Erythroblast (primary cell): ENCODE results near the gene REV3L.

Experiments used
- DNase-seq, 2 experiments: peaks; one replicate each; lab custom pipeline; 2025; lab: John Stamatoyannopoulos, UW
- GATA1 ChIP-seq: IDR thresholded peaks from 2 replicates; pipeline ENCODE4 v1.6.1; 2011; ENCODE audit warnings: low read depth, mild to moderate bottlenecking, control low read depth, low read length, moderate library complexity
- POLR2A ChIP-seq: IDR thresholded peaks from 2 replicates; pipeline ENCODE4 v1.6.1; 2011; ENCODE audit warnings: mild to moderate bottlenecking, low read length

The REV3L gene

DNA sequence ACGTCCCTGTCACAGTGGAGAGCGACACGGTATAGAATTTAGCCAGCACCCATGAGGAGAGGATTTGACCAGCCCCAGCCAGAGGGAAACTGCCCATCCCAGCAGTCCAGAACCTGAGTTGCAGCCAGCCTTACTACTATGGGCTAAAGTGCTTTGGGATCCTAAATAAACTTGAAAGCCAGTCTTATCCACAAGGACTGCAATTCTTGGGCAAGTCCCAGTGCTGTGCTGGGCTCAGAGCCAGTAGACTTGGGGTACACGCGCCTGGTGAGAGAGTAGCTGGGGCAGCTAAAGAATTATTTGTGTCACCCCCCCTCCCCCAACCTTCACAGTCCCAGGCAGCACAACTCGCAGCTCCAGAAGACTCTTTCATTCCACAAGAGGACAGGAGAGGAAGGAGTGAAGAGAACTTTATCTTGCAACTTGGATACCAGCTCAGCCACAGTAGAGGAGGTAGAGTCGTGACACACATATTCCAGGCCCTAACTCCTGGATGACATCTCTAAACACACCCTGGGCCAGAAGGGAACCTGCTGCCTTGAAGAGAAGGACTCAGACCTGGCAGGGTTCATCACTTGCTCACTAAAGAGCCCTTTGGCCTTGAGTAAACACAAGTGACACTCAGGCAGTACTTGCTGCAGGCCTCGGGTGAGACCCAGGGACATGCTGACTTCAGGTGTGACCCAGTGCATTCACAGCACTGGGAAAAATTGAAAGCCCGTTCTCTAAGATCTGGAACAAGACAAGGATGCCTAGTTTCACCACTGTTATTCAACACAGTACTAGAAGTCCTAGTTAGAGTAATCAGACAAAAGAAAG is 100.3 kb downstream of the REV3L start:
- DNase-seq, result no peak
- TF ChIP-seq POLR2A (no peak), GATA1 (no peak)

- TF ChIP-seq GATA1 (no peak), POLR2A (no peak)
- no peak for DNase-seq
Observed at GRCh38 chr6:111381728-111382127, 101.3 kb downstream of the REV3L start.

- TF ChIP-seq GATA1 (no peak), POLR2A (no peak)
- no peak for DNase-seq
Observed at GRCh38 chr6:111381123-111381522, 101.9 kb downstream of the REV3L start.

DNA sequence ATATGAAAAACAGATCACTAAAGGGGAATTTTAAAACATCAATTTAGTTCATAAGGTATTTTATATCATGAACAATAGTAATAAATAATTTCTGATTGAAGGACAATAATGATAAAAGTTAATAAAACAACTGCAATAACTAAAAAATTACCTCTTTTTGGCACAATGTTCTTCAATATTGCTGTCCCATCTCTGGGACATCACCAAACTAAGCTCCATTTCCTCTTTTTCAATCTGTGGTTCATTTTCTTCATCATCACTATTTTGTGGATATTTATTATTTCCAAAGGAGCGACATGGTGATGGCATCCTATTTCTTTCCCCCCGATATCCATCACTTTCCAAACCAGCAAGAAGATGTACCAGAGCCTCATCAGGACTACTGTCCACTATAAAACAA is 103.2 kb downstream of the REV3L start:
- TF ChIP-seq POLR2A (no peak), GATA1 (no peak)
- no peak for DNase-seq

- TF ChIP-seq GATA1, result no peak
- TF ChIP-seq POLR2A, result no peak
- DNase-seq, result no peak
Observed at GRCh38 chr6:111379302-111379701, 103.7 kb downstream of the REV3L start.

DNA sequence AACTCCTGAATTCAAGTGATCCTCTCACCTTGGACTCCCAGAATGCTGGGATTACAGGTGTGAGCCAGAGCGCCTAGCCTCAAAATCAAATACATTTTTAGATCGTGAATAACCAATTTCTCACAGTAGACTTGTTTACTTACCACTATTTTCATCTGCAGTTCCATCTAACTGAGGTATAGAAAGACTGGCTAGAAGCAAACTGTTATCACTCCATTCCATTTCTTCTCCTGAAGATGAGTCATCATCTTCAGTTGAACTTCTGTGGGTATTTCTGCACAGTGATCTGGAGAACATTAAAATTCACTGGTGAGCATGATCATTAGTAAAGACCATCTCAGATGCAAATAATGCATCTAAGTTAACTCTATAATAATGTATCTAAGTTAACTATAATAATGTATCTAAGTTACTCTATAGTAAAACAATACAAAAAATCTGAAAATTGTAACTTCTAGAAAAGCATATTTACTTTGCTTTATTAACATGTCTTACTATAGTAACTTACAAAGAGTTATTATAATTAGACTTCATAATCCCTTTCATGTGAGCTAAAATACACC is 105.4 kb downstream of the REV3L start:
- DNase-seq, result peak; percentile 65 to 67
- TF ChIP-seq POLR2A, result no peak
- TF ChIP-seq GATA1, result no peak

- TF ChIP-seq GATA1 (no peak), POLR2A (no peak)
- no peak for DNase-seq
Observed at GRCh38 chr6:111367393-111368088, 115.5 kb downstream of the REV3L start.

- TF ChIP-seq GATA1 (no peak), POLR2A (no peak)
- peak; percentile 10 to 52 for DNase-seq
Observed at GRCh38 chr6:111361648-111362047, 121.4 kb downstream of the REV3L start.

- no peak for DNase-seq
- no peak for TF ChIP-seq POLR2A
- TF ChIP-seq GATA1, result no peak
Observed at GRCh38 chr6:111358454-111358853, 124.6 kb downstream of the REV3L start.

DNA sequence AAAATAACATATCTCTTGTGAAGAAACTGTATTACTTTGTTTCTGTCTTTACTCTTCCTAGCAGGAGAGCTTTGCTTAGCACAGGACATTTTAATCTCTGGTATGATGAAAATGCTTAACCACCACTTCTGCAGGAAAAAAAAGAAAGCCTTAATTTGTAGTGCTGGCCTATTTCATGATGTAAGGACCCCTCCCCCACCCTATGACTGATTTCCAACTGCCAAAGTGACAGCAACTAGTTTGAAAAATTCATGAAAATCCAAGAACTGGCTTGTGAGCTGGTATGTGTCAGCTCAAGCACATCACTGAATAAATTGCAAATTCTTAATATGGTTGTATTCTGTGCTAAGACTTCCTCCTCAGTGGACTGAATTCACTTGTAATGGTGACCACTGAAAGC is 125.3 kb downstream of the REV3L start:
- no peak for DNase-seq
- TF ChIP-seq POLR2A, result no peak

DNA sequence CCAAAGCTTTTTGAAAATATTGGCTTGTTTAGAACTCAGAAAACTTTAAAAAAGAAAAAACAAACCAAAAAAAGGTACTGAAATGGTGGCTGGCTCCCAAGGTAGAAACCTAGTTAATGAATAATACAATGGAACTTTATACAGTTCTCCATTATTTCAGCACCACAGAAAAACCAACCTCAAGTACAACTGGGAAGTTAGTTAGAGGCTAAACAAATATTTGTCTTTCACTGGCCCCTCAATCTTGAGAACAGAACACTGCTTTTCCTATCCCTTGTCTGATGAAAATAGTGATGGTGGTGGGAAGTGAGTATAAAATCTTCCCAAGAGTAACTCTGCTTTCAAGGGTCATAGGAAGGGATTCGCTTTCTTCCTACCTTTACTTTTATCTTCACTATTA is 126.5 kb downstream of the REV3L start:
- TF ChIP-seq GATA1 (no peak), POLR2A (no peak)
- DNase-seq, result no peak

DNA sequence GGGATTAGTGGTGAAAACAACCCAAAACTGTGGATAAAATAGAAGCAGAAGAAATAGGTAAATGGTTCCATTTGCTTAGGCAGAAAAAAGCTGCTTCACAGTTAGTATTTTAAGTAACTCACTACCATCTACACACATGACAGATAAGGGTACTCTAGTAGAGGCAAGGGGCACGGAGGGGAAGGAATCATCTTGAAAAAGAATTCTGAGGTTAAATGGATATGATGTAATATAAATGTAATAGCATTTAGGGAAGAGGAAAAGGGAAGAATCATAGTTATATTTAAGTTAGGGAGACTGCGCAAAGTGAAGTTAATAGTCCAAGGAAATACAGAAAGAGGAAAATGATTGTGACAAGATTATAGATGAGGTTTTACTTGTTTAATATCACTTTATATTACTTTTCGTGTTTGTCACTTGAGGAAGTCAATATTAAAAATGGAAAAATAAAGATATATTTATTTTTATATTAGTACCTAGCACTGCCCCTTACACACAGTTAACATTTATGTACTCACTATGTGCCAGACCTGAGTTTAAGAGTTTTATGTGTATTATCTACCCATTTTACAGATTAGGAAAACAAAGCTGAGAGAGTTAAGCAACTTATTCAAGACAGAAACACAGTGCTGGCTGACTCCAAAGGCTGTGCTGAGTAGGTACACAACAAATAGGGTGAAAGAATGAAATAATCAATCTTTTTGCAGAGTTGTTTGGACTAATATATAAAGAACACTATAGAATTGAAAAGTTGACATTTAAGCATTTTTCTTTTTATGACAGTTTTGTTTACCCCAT is 128.1 kb downstream of the REV3L start:
- TF ChIP-seq GATA1 (no peak), POLR2A (no peak)
- peak in 1 of 2 experiments; percentile 13 for DNase-seq

GRCh38 chr6:111353912-111354462 is 129.0 kb downstream of the REV3L start:
- TF ChIP-seq POLR2A, result no peak
- TF ChIP-seq GATA1, result no peak
- no peak for DNase-seq

GRCh38 chr6:111347589-111347988 is 135.4 kb downstream of the REV3L start:
- no peak for DNase-seq
- no peak for TF ChIP-seq POLR2A
- no peak for TF ChIP-seq GATA1
